MM.1S (cell line): Measurements from ENCODE around the gene PDE1A.

Experiments used
- DNase-seq: peaks from one replicate; pipeline ENCODE4 v3.0.0-alpha.2; 2015
- H2AFZ ChIP-seq: fragments of 300-600 bp; sonication (generic); 2 replicates; pipeline ENCODE4 v1.6.0; 2016; ENCODE audit warnings: antibody characterized with exemption, low read length
- H3F3A ChIP-seq: fragments of 300-600 bp; sonication (generic); 2 replicates; pipeline ENCODE4 v1.6.1; 2016; ENCODE audit warnings: mild to moderate bottlenecking, antibody characterized with exemption, low read length, moderate library complexity, mixed read lengths; ENCODE audit not compliant: insufficient read depth
- H3K27ac ChIP-seq: fragments of 300-600 bp; sonication (generic); 2 replicates; pipeline ENCODE4 v1.5.1; 2016; ENCODE audit warnings: mild to moderate bottlenecking, low read length
- H3K27me3 ChIP-seq: fragments of 300-600 bp; sonication (generic); replicated peaks from 2 replicates; pipeline ENCODE4 v1.6.0; 2016; ENCODE audit warnings: low read length; ENCODE audit not compliant: insufficient read depth
- H3K36me3 ChIP-seq: fragments of 300-600 bp; sonication (generic); replicated peaks from 2 replicates; pipeline ENCODE4 v1.6.1; 2016; ENCODE audit warnings: mild to moderate bottlenecking, low read length, mixed read lengths; ENCODE audit not compliant: insufficient read depth
- H3K4me1 ChIP-seq: fragments of 300-600 bp; sonication (generic); 2 replicates; pipeline ENCODE4 v1.6.1; 2016; ENCODE audit warnings: low read length, mixed read lengths
- H3K4me2 ChIP-seq: fragments of 300-600 bp; sonication (generic); 2 replicates; pipeline ENCODE4 v1.6.0; 2016; ENCODE audit warnings: low read depth, low read length
- H3K4me3 ChIP-seq: fragments of 300-600 bp; sonication (generic); 2 replicates; pipeline ENCODE4 v1.5.1; 2016; ENCODE audit warnings: low read length, mixed read lengths
- H3K79me2 ChIP-seq: fragments of 300-600 bp; sonication (generic); 2 replicates; pipeline ENCODE4 v1.6.1; 2016; ENCODE audit warnings: mixed run types, low read length, mixed read lengths
- H3K9ac ChIP-seq: fragments of 300-600 bp; sonication (generic); 2 replicates; pipeline ENCODE4 v1.6.1; 2016; ENCODE audit warnings: low read length, mixed read lengths
- H3K9me2 ChIP-seq: fragments of 300-600 bp; sonication (generic); replicated peaks from 2 replicates; pipeline ENCODE4 v1.6.1; 2016; ENCODE audit warnings: mild to moderate bottlenecking, low read length, mixed read lengths; ENCODE audit not compliant: insufficient read depth
- H3K9me3 ChIP-seq: fragments of 300-600 bp; sonication (generic); replicated peaks from 2 replicates; pipeline ENCODE4 v1.6.1; 2016; ENCODE audit warnings: mild to moderate bottlenecking, low read length, mixed read lengths; ENCODE audit not compliant: insufficient read depth
- H4K20me1 ChIP-seq: fragments of 300-600 bp; sonication (generic); 2 replicates; pipeline ENCODE4 v1.6.1; 2016; ENCODE audit warnings: mild to moderate bottlenecking, low read length, moderate library complexity, mixed read lengths; ENCODE audit not compliant: insufficient read depth
- CTCF ChIP-seq: fragments of 300-600 bp; sonication (generic); IDR thresholded peaks from 2 replicates; pipeline ENCODE4 v1.5.1; 2016; ENCODE audit warnings: antibody characterized with exemption, low read length, mixed read lengths
- EZH2 ChIP-seq: fragments of 300-600 bp; sonication (generic); optimal IDR thresholded peaks from 2 replicates; pipeline ENCODE3; 2017; ENCODE audit warnings: low read depth, mild to moderate bottlenecking, antibody characterized with exemption, low read length, mixed read lengths
- EZH2phosphoT487 ChIP-seq: fragments of 300-600 bp; sonication (generic); IDR thresholded peaks from 2 replicates; pipeline ENCODE4 v1.6.1; 2018; ENCODE audit warnings: antibody characterized with exemption, low read length

PDE1A gene

GRCh38 chr2:182166406-182166805 lies 260.4 kb downstream of the PDE1A start:
- Histone ChIP-seq H3K9me2 (no peaks in the 10 kb centered on the region), H3K27ac (no peak overlapping the region), H3K4me3 (no peak overlapping the region), H3K9ac (no peak overlapping the region), H3K4me2 (no peak overlapping the region), H3K79me2 (no peaks in the 10 kb centered on the region), H3K27me3 (no peaks in the 10 kb centered on the region), H4K20me1 (no peaks in the 10 kb centered on the region), H3K36me3 (no peaks in the 10 kb centered on the region), H3F3A (peaks cover 12% of the 10 kb centered on the region), H3K9me3 (no peaks in the 10 kb centered on the region), H3K4me1 (peaks cover 33% of the 10 kb centered on the region), H2AFZ (no peak overlapping the region)
- no peak for TF ChIP-seq EZH2
- TF ChIP-seq CTCF = no peak
- no peak for TF ChIP-seq EZH2phosphoT487
- DNase-seq = no peak

- TF ChIP-seq EZH2phosphoT487 (no peak), EZH2 (no peak), CTCF (no peak)
- peaks cover 12% of the 10 kb centered on the region for H3F3A ChIP-seq
- H3K36me3 ChIP-seq = no peaks in the 10 kb centered on the region
- no peaks in the 10 kb centered on the region for H3K79me2 ChIP-seq
- no peak overlapping the region for H3K4me3 ChIP-seq
- no peak overlapping the region for H3K27ac ChIP-seq
- no peaks in the 10 kb centered on the region for H3K9me3 ChIP-seq
- peaks cover 32% of the 10 kb centered on the region for H3K4me1 ChIP-seq
- H4K20me1 ChIP-seq = no peaks in the 10 kb centered on the region
- no peak overlapping the region for H2AFZ ChIP-seq
- no peaks in the 10 kb centered on the region for H3K9me2 ChIP-seq
- no peak for DNase-seq
- H3K4me2 ChIP-seq = no peak overlapping the region
- no peak overlapping the region for H3K9ac ChIP-seq
- H3K27me3 ChIP-seq = no peaks in the 10 kb centered on the region
These were observed 261.6 kb downstream of the PDE1A start for GRCh38 chr2:182165202-182165601.

GRCh38 chr2:182164686-182165085 lies 262.1 kb downstream of the PDE1A start:
- Histone ChIP-seq H3K36me3 (no peaks in the 10 kb centered on the region), H2AFZ (no peak overlapping the region), H3K4me1 (peaks cover 27% of the 10 kb centered on the region), H4K20me1 (no peaks in the 10 kb centered on the region), H3K27me3 (no peaks in the 10 kb centered on the region), H3K9me3 (no peaks in the 10 kb centered on the region), H3K79me2 (no peaks in the 10 kb centered on the region), H3K27ac (no peak overlapping the region), H3K9ac (no peak overlapping the region), H3K4me3 (no peak overlapping the region), H3F3A (peaks cover 12% of the 10 kb centered on the region), H3K4me2 (no peak overlapping the region), H3K9me2 (no peaks in the 10 kb centered on the region)
- no peak for DNase-seq
- no peak for TF ChIP-seq EZH2phosphoT487
- TF ChIP-seq EZH2 = no peak
- no peak for TF ChIP-seq CTCF
